SK-N-SH (cell line): ENCODE results near the gene PLS3. TPM values are rescaled to one million over a fixed set of nuclear protein-coding genes. Genes with fewer than 3 reads are reported as not detected.

ENCODE experiments used
- CTCF ChIA-PET: fragments of 300-600, 350-600 bp; formaldehyde crosslinking; extraction: SDS; loops from one replicate; lab custom pipeline; 2021; lab: Yijun Ruan, JAX
- POLR2A ChIA-PET: fragments of 350-600 bp; sonication (Branson Sonifier 250); formaldehyde crosslinking; extraction: SDS; loops from one replicate; lab custom pipeline; 2020; ENCODE audit warnings: antibody characterized with exemption, inconsistent platforms; lab: Yijun Ruan, JAX
- DNase-seq: peaks from one replicate; pipeline ENCODE4 v3.0.0; 2012
- H2AFZ ChIP-seq: fragments of 200-600 bp; sonication (generic); 2 replicates; pipeline ENCODE4 v1.8.1; 2016; ENCODE audit warnings: antibody characterized with exemption, mild to moderate bottlenecking, low read depth
- H3F3A ChIP-seq: fragments of 200-600 bp; sonication (generic); replicated peaks from 2 replicates; pipeline ENCODE3; 2016; ENCODE audit warnings: antibody characterized with exemption, mild to moderate bottlenecking; ENCODE audit not compliant: insufficient read depth
- H3K27ac ChIP-seq, 2 experiments: fragments of 200-500 bp in 1 of 2; fragments of 200-600 bp in 1 of 2; sonication (Bioruptor generic) in 1 of 2; sonication (generic), shearing (Covaris generic) in 1 of 2; 2 replicates each; pipeline versions ENCODE4 v1.5.1 to v1.6.1; 2014 to 2016; ENCODE audit warnings: low read depth in 2 of 2, inconsistent platforms in 1 of 2, low read length in 1 of 2, mild to moderate bottlenecking in 1 of 2, mixed read lengths in 1 of 2
- H3K27me3 ChIP-seq: fragments of 200-600 bp; sonication (generic), shearing (Covaris generic); 2 replicates; pipeline ENCODE4 v1.6.1; 2016; ENCODE audit warnings: mixed run types; ENCODE audit not compliant: insufficient read depth
- H3K36me3 ChIP-seq, 2 experiments: fragments of 200-500 bp in 1 of 2; fragments of 200-600 bp in 1 of 2; sonication (Bioruptor generic) in 1 of 2; sonication (generic) in 1 of 2; replicated peaks in 1 of 2; 2 replicates each; pipeline versions ENCODE3 to v1.5.1; 2014 to 2016; ENCODE audit warnings: low read length in 1 of 2, mild to moderate bottlenecking in 1 of 2; ENCODE audit not compliant: insufficient read depth in 2 of 2, control insufficient read depth in 1 of 2
- H3K4me1 ChIP-seq, 2 experiments: fragments of 200-500 bp in 1 of 2; fragments of 200-600 bp in 1 of 2; sonication (Bioruptor generic) in 1 of 2; sonication (generic), shearing (Covaris generic) in 1 of 2; 2 replicates each; pipeline versions ENCODE4 v1.5.1 to v1.6.1; 2014 to 2016; ENCODE audit warnings: low read depth in 1 of 2, low read length in 1 of 2, mixed run types in 1 of 2; ENCODE audit not compliant: insufficient read depth in 2 of 2, control insufficient read depth in 1 of 2
- H3K4me2 ChIP-seq: fragments of 200-600 bp; sonication (generic), shearing (Covaris generic); 2 replicates; pipeline ENCODE4 v1.6.1; 2017; ENCODE audit warnings: mixed run types
- H3K4me3 ChIP-seq, 2 experiments: fragments of 200-500 bp in 1 of 2; fragments of 200-600 bp in 1 of 2; sonication (Bioruptor generic) in 1 of 2; sonication (generic), shearing (Covaris generic) in 1 of 2; 2 replicates each; pipeline versions ENCODE4 v1.5.1 to v1.8.1; 2014 to 2016; ENCODE audit warnings: low read depth in 2 of 2, inconsistent platforms in 1 of 2, low read length in 1 of 2, mild to moderate bottlenecking in 1 of 2, mixed read lengths in 1 of 2, moderate library complexity in 1 of 2
- H3K79me2 ChIP-seq: fragments of 200-600 bp; sonication (generic); 2 replicates; pipeline ENCODE4 v1.8.1; 2017; ENCODE audit warnings: mild to moderate bottlenecking; ENCODE audit not compliant: insufficient read depth
- H3K9ac ChIP-seq: fragments of 200-600 bp; sonication (generic); 2 replicates; pipeline ENCODE4 v1.6.1; 2017; ENCODE audit warnings: mixed run types
- H3K9me2 ChIP-seq: fragments of 200-600 bp; sonication (generic); 2 replicates; pipeline ENCODE4 v1.6.1; 2017; ENCODE audit warnings: mixed run types
- H3K9me3 ChIP-seq: fragments of 200-600 bp; sonication (generic); 2 replicates; pipeline ENCODE4 v1.6.1; 2017; ENCODE audit warnings: mixed run types, mild to moderate bottlenecking, moderate library complexity
- H4K20me1 ChIP-seq: fragments of 200-600 bp; sonication (generic); 2 replicates; pipeline ENCODE4 v1.6.1; 2017; ENCODE audit warnings: mild to moderate bottlenecking, mixed run types; ENCODE audit not compliant: insufficient read depth
- CHD2 ChIP-seq: fragments of 150-350 bp; IDR thresholded peaks from 2 replicates; pipeline ENCODE4 v1.6.1; 2018; ENCODE audit warnings: low read length; ENCODE audit not compliant: partially characterized antibody
- ELF1 ChIP-seq: IDR thresholded peaks from 2 replicates; pipeline ENCODE4 v1.4.0; 2012
- EP300 ChIP-seq, 2 experiments: IDR thresholded peaks; 2 replicates each; pipeline versions ENCODE4 v1.4.0 to v1.6.1; 2012; ENCODE audit warnings: borderline replicate concordance in 1 of 2, low read depth in 1 of 2, low read length in 1 of 2
- EZH2phosphoT487 ChIP-seq: fragments of 200-600 bp; sonication (generic); IDR thresholded peaks from 2 replicates; pipeline ENCODE4 v1.6.1; 2017; ENCODE audit warnings: low read depth, mixed run types, mild to moderate bottlenecking, antibody characterized with exemption, moderate library complexity, borderline replicate concordance
- FOSL2 ChIP-seq: IDR thresholded peaks from 2 replicates; pipeline ENCODE4 v1.4.0; 2012; ENCODE audit warnings: low read depth, mild to moderate bottlenecking, moderate library complexity, borderline replicate concordance
- FOXJ3 ChIP-seq: sonication (generic); formaldehyde crosslinking; IDR thresholded peaks from 2 replicates; pipeline ENCODE4 v1.5.1; 2020; ENCODE audit warnings: mild to moderate bottlenecking, missing genetic modification reagents
- GABPA ChIP-seq: IDR thresholded peaks from 2 replicates; pipeline ENCODE4 v1.4.0; 2012; ENCODE audit warnings: low read depth, mild to moderate bottlenecking
- NFIC ChIP-seq: IDR thresholded peaks from 2 replicates; pipeline ENCODE4 v1.4.0; 2012; ENCODE audit warnings: borderline replicate concordance
- POLR2AphosphoS5 ChIP-seq: IDR thresholded peaks from 2 replicates; pipeline ENCODE4 v1.6.1; 2012; ENCODE audit warnings: low read depth, low read length
- RCOR1 ChIP-seq: fragments of 150-350 bp; IDR thresholded peaks from 2 replicates; pipeline ENCODE4 v1.6.1; 2017; ENCODE audit warnings: antibody characterized with exemption, low read length
- RXRA ChIP-seq: IDR thresholded peaks from 2 replicates; pipeline ENCODE4 v1.4.0; 2012; ENCODE audit warnings: low read depth, mild to moderate bottlenecking, borderline replicate concordance
- SIN3A ChIP-seq: IDR thresholded peaks from 2 replicates; pipeline ENCODE4 v1.6.1; 2012; ENCODE audit warnings: low read depth, mild to moderate bottlenecking, low read length, moderate library complexity, borderline replicate concordance
- TAF1 ChIP-seq: IDR thresholded peaks from 2 replicates; pipeline ENCODE4 v1.6.1; 2012; ENCODE audit warnings: low read depth, mild to moderate bottlenecking, low read length, moderate library complexity, borderline replicate concordance
- TCF12 ChIP-seq: IDR thresholded peaks from 2 replicates; pipeline ENCODE4 v1.4.0; 2012
- YY1 ChIP-seq: IDR thresholded peaks from 2 replicates; pipeline ENCODE4 v1.4.0; 2012; ENCODE audit warnings: low read depth, mild to moderate bottlenecking
- WGBS: methylation state at CpG from one replicate; pipeline ENCODE4 v1.1.6; 2017; ENCODE audit warnings: low lambda C conversion rate; 5-methylcytosine and 5-hydroxymethylcytosine counted together
- polyA plus RNA-seq, 3 experiments: library from polyadenylated mRNA; depleted of rRNA; stranded (reverse); fragments of >200 nt; gene quantifications; 2 replicates each; pipeline ENCODE4 v1.2.3, GENCODE V29; 2012
- TF ChIP-seq, protein P1 (sequence below): IDR thresholded peaks from 2 replicates; pipeline ENCODE4 v1.4.0; 2012; ENCODE audit warnings: low read depth, borderline replicate concordance
- TF ChIP-seq, protein P2 (sequence below): fragments of 200-600 bp; sonication (generic); IDR thresholded peaks from 2 replicates; pipeline ENCODE4 v1.6.1; 2017; ENCODE audit warnings: antibody characterized with exemption, mild to moderate bottlenecking, moderate library complexity
- TF ChIP-seq, protein P3 (sequence below): IDR thresholded peaks from 2 replicates; pipeline ENCODE4 v1.4.0; 2012; ENCODE audit warnings: low read depth, borderline replicate concordance
- TF ChIP-seq, protein P4 (sequence below): IDR thresholded peaks from 2 replicates; pipeline ENCODE4; 2012

Gene PLS3
- polyA plus RNA-seq, 1 of the 3 experiments (the other 2 are of a cell fraction) = 35.7 TPM

DNA sequence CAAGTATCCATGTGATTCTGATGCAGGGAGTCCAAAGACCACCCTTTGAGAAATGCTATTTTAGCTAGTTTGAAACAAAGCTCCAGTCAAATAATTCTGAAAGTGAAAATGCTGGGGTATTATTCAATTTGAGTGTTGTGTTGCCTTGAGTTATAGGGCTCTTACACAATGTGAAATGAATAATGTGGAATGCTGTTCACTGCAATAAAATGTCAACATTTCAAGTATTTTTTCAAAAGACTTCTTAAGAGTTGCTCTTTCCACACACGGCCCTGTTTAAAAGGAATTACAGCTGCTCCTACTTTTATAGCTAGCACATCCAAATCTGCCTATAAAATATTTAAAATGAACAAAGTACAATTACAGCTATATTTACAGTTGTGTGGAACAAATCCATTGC is 27.5 kb upstream of the PLS3 start:
- H3K9ac ChIP-seq = no peak overlapping the region
- ChIA-PET CTCF (interaction anchor here (1.6 kb wide), 1 partner anchor 25 kb away, joined by 3 read pairs; no protein-coding TSS in a partner anchor), POLR2A (no interaction called here)
- no peaks in the 10 kb centered on the region for H3F3A ChIP-seq
- no peak overlapping the region for H3K4me2 ChIP-seq
- H3K4me1 ChIP-seq = no peaks in the 10 kb centered on the region
- H4K20me1 ChIP-seq = no peaks in the 10 kb centered on the region
- 25% methylated on average over 1 of the region's 1 CpG for WGBS
- no peak for DNase-seq
- H3K4me3 ChIP-seq = no peak overlapping the region
- H3K9me2 ChIP-seq = no peaks in the 10 kb centered on the region
- H3K36me3 ChIP-seq = no peaks in the 10 kb centered on the region
- TF ChIP-seq EZH2phosphoT487 (no peak), EP300 (IDR thresholded peaks at IDR 0.05; ENCODE audit: borderline replicate concordance in 1 of 2, low read depth in 1 of 2, low read length in 1 of 2) (no peak), FOXJ3 (CRISPR knock-in tag) (no peak), NFIC (no peak), YY1 (no peak), TAF1 (no peak), ELF1 (no peak), FOSL2 (no peak), GABPA (no peak), RXRA (no peak), RCOR1 (no peak), SIN3A (no peak), CHD2 (no peak), POLR2AphosphoS5 (no peak), TCF12 (no peak)
- TF ChIP-seq, protein P1, sequence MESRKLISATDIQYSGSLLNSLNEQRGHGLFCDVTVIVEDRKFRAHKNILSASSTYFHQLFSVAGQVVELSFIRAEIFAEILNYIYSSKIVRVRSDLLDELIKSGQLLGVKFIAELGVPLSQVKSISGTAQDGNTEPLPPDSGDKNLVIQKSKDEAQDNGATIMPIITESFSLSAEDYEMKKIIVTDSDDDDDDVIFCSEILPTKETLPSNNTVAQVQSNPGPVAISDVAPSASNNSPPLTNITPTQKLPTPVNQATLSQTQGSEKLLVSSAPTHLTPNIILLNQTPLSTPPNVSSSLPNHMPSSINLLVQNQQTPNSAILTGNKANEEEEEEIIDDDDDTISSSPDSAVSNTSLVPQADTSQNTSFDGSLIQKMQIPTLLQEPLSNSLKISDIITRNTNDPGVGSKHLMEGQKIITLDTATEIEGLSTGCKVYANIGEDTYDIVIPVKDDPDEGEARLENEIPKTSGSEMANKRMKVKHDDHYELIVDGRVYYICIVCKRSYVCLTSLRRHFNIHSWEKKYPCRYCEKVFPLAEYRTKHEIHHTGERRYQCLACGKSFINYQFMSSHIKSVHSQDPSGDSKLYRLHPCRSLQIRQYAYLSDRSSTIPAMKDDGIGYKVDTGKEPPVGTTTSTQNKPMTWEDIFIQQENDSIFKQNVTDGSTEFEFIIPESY = no peak
- TF ChIP-seq, protein P2, sequence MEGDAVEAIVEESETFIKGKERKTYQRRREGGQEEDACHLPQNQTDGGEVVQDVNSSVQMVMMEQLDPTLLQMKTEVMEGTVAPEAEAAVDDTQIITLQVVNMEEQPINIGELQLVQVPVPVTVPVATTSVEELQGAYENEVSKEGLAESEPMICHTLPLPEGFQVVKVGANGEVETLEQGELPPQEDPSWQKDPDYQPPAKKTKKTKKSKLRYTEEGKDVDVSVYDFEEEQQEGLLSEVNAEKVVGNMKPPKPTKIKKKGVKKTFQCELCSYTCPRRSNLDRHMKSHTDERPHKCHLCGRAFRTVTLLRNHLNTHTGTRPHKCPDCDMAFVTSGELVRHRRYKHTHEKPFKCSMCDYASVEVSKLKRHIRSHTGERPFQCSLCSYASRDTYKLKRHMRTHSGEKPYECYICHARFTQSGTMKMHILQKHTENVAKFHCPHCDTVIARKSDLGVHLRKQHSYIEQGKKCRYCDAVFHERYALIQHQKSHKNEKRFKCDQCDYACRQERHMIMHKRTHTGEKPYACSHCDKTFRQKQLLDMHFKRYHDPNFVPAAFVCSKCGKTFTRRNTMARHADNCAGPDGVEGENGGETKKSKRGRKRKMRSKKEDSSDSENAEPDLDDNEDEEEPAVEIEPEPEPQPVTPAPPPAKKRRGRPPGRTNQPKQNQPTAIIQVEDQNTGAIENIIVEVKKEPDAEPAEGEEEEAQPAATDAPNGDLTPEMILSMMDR = no peak
- TF ChIP-seq, protein P3, sequence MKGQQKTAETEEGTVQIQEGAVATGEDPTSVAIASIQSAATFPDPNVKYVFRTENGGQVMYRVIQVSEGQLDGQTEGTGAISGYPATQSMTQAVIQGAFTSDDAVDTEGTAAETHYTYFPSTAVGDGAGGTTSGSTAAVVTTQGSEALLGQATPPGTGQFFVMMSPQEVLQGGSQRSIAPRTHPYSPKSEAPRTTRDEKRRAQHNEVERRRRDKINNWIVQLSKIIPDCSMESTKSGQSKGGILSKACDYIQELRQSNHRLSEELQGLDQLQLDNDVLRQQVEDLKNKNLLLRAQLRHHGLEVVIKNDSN = no peak
- TF ChIP-seq, protein P4, sequence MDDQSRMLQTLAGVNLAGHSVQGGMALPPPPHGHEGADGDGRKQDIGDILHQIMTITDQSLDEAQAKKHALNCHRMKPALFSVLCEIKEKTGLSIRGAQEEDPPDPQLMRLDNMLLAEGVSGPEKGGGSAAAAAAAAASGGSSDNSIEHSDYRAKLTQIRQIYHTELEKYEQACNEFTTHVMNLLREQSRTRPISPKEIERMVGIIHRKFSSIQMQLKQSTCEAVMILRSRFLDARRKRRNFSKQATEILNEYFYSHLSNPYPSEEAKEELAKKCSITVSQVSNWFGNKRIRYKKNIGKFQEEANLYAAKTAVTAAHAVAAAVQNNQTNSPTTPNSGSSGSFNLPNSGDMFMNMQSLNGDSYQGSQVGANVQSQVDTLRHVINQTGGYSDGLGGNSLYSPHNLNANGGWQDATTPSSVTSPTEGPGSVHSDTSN = no peak
- H2AFZ ChIP-seq = no peak overlapping the region
- no peaks in the 10 kb centered on the region for H3K9me3 ChIP-seq
- H3K27ac ChIP-seq = no peak overlapping the region
- H3K79me2 ChIP-seq = no peaks in the 10 kb centered on the region
- H3K27me3 ChIP-seq = no peaks in the 10 kb centered on the region; the same call in 1 of the 2 replicates
